Esophagus squamous epithelium (tissue), 4 donors: ENCODE measurements around the gene SYNE3.

Experiments
- POLR2A ChIP-seq, 4 donors: fragments of 450-650 bp; IDR thresholded peaks; one replicate each; pipeline ENCODE4 v1.6.1; 2017; ENCODE audit warnings: antibody characterized with exemption in 4 of 4, mild to moderate bottlenecking in 4 of 4, moderate library complexity in 3 of 4
- TF ChIP-seq, protein P1 (sequence below), 6 experiments: fragments of 450-650 bp in 4 of 6; fragments of 200-600 bp in 2 of 6; sonication (generic) in 2 of 6; IDR thresholded peaks; one replicate each; pipeline ENCODE4 v1.5.1; 2016 to 2019; ENCODE audit warnings: antibody characterized with exemption in 6 of 6, mild to moderate bottlenecking in 4 of 6, moderate library complexity in 4 of 6

GRCh38 chr14:95551435-95551834, 35.0 kb upstream of the SYNE3 start:
- TF ChIP-seq, protein P1, sequence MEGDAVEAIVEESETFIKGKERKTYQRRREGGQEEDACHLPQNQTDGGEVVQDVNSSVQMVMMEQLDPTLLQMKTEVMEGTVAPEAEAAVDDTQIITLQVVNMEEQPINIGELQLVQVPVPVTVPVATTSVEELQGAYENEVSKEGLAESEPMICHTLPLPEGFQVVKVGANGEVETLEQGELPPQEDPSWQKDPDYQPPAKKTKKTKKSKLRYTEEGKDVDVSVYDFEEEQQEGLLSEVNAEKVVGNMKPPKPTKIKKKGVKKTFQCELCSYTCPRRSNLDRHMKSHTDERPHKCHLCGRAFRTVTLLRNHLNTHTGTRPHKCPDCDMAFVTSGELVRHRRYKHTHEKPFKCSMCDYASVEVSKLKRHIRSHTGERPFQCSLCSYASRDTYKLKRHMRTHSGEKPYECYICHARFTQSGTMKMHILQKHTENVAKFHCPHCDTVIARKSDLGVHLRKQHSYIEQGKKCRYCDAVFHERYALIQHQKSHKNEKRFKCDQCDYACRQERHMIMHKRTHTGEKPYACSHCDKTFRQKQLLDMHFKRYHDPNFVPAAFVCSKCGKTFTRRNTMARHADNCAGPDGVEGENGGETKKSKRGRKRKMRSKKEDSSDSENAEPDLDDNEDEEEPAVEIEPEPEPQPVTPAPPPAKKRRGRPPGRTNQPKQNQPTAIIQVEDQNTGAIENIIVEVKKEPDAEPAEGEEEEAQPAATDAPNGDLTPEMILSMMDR (IDR thresholded peaks at IDR 0.05): no peak
- no peak for TF ChIP-seq POLR2A (IDR thresholded peaks at IDR 0.05)
